WTC11 (cell line): Measurements from ENCODE around the gene NOSTRIN. TPM values are rescaled to one million over a fixed set of nuclear protein-coding genes. Genes with fewer than 3 reads are reported as not detected.

Source experiments
- ATAC-seq: fragments of 200-7000 bp; cut with Tn5 transposase; 2 replicates; pipeline ENCODE4 v1.10.0; 2021; ENCODE audit warnings: mild to moderate bottlenecking, moderate library complexity
- CTCF ChIA-PET: fragments of 300-600 bp; sonication (Branson Sonifier 250); formaldehyde crosslinking; loops from one replicate; lab custom pipeline; 2021; ENCODE audit warnings: antibody characterized with exemption; lab: Charles Lee
- POLR2A ChIA-PET: fragments of 350-600 bp; sonication (Branson Sonifier 250); formaldehyde crosslinking; loops from one replicate; lab custom pipeline; 2021; ENCODE audit warnings: antibody characterized with exemption; lab: Charles Lee
- DNase-seq: peaks from one replicate; pipeline ENCODE4 v3.0.0; 2021; ENCODE audit warnings: low spot score
- H3K27ac Mint-ChIP-seq: 2 replicates; pipeline ENCODE4 v1.8.0; 2021; ENCODE audit warnings: mixed read lengths
- H3K27me3 Mint-ChIP-seq: 2 replicates; pipeline ENCODE4 v1.8.0; 2021; ENCODE audit warnings: low read depth, mild to moderate bottlenecking, moderate library complexity, mixed read lengths
- H3K36me3 Mint-ChIP-seq: 2 replicates; pipeline ENCODE4 v1.8.0; 2021; ENCODE audit warnings: mixed read lengths
- H3K4me1 Mint-ChIP-seq: 2 replicates; pipeline ENCODE4 v1.8.0; 2022; ENCODE audit warnings: mixed read lengths
- H3K4me3 Mint-ChIP-seq: 2 replicates; pipeline ENCODE4 v1.8.0; 2021; ENCODE audit warnings: mild to moderate bottlenecking, moderate library complexity, mixed read lengths
- H3K9me3 Mint-ChIP-seq: 2 replicates; pipeline ENCODE4 v1.8.0; 2021; ENCODE audit warnings: mixed read lengths
- EMX1 ChIP-seq: fragments of 250-450 bp; sonication (Bioruptor Pico); IDR thresholded peaks from 2 replicates; pipeline ENCODE4 v1.8.0; 2021; ENCODE audit warnings: mild to moderate bottlenecking
- ESRRA ChIP-seq: sonication (generic); formaldehyde crosslinking; IDR thresholded peaks from 2 replicates; pipeline ENCODE4 v1.8.1; 2022; ENCODE audit warnings: mild to moderate bottlenecking, missing genetic modification reagents, borderline replicate concordance
- FOXK1 ChIP-seq: sonication (generic); formaldehyde crosslinking; IDR thresholded peaks from 2 replicates; pipeline ENCODE4 v1.8.0; 2022; ENCODE audit warnings: mild to moderate bottlenecking, moderate library complexity, missing genetic modification reagents
- FOXP1 ChIP-seq: sonication (generic); formaldehyde crosslinking; IDR thresholded peaks from 2 replicates; pipeline ENCODE4 v1.8.0; 2022; ENCODE audit warnings: missing genetic modification reagents, mild to moderate bottlenecking, moderate library complexity, borderline replicate concordance
- OVOL2 ChIP-seq: fragments of 250-450 bp; sonication (Bioruptor Pico); IDR thresholded peaks from 2 replicates; pipeline ENCODE4 v1.9.0; 2021; ENCODE audit warnings: mild to moderate bottlenecking, borderline replicate concordance
- SMAD3 ChIP-seq: sonication (generic); formaldehyde crosslinking; IDR thresholded peaks from 2 replicates; pipeline ENCODE4 v1.8.0; 2022; ENCODE audit warnings: missing genetic modification reagents, mild to moderate bottlenecking, borderline replicate concordance
- TCF7 ChIP-seq: sonication (generic); formaldehyde crosslinking; IDR thresholded peaks from 2 replicates; pipeline ENCODE4 v1.8.0; 2022; ENCODE audit warnings: mild to moderate bottlenecking, low read depth, missing genetic modification reagents, moderate library complexity
- ZNF423 ChIP-seq: fragments of 250-450 bp; sonication (Bioruptor Pico); IDR thresholded peaks from 2 replicates; pipeline ENCODE4 v2.1.2; 2022; ENCODE audit warnings: mild to moderate bottlenecking, moderate library complexity
- ZNF671 ChIP-seq: fragments of 250-450 bp; sonication (Bioruptor Pico); IDR thresholded peaks from 2 replicates; pipeline ENCODE4 v1.8.0; 2021; ENCODE audit warnings: mild to moderate bottlenecking
- total RNA-seq: library from RNA; stranded (reverse); gene quantifications from 3 replicates; pipeline ENCODE4 v1.2.3, GENCODE V29; 2021
- TF ChIP-seq, protein P1 (sequence below): sonication (generic); formaldehyde crosslinking; IDR thresholded peaks from 2 replicates; pipeline ENCODE4 v1.8.1; 2022; ENCODE audit warnings: low read depth, mild to moderate bottlenecking, moderate library complexity, missing genetic modification reagents, borderline replicate concordance
- TF ChIP-seq, protein P2 (sequence below): sonication (generic); formaldehyde crosslinking; IDR thresholded peaks from 2 replicates; pipeline ENCODE4 v1.8.1; 2022; ENCODE audit warnings: missing genetic modification reagents, borderline replicate concordance
- TF ChIP-seq, protein P3 (sequence below): sonication (generic); formaldehyde crosslinking; IDR thresholded peaks from 2 replicates; pipeline ENCODE4 v1.8.0; 2023; ENCODE audit warnings: missing genetic modification reagents, mild to moderate bottlenecking, borderline replicate concordance
- TF ChIP-seq, protein P4 (sequence below): sonication (generic); formaldehyde crosslinking; conservative IDR thresholded peaks from 2 replicates; pipeline ENCODE4 v1.8.1; 2022; ENCODE audit warnings: mild to moderate bottlenecking, missing genetic modification reagents
- TF ChIP-seq, protein P5 (sequence below): sonication (generic); formaldehyde crosslinking; IDR thresholded peaks from 2 replicates; pipeline ENCODE4 v1.8.1; 2023; ENCODE audit warnings: mild to moderate bottlenecking, moderate library complexity, missing genetic modification reagents

NOSTRIN gene
- total RNA-seq, 1 experiment from 2014 or later = 0.22 TPM

DNA sequence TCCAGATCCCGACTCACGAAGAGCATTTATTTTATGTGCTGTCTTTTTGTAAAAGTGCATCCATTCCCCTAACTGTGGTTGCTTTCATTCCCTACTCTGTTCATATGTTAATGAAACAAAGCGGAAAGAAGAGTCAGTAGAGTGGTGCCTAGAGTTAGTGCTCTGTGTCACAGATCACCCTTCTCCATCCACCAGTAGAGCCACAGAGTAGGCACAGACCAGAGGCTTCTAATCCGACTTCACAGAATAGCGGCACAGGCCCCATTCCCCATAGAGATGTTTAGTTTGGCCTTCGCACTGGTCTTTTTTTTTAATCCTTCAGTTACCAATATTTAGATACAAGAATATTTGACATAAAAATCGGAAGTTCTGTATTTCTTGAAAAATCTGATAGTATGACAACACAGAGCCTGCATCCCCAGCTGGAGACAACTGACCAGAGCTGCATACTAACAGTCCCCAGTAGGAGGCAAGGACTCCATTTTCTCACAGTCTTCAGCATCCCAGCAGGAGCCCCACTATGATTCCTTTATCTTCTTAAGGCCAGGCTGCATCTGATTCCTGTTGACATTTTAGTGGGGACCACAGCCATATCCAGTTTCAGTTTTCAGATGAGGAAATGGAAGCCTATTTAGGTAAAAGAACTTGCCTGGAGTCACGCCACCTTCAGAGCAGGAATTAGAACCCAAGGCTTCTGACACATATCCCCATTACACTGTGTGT is 105.7 kb downstream of the NOSTRIN start:
- H3K36me3 Mint-ChIP-seq = no peaks in the 10 kb centered on the region
- ATAC-seq (peak; percentile 70), DNase-seq (no peak)
- no peak overlapping the region for H3K4me3 Mint-ChIP-seq
- CTCF ChIA-PET = no interaction called here
- H3K27me3 Mint-ChIP-seq = peaks cover 9% of the 10 kb centered on the region; the same call in 1 of the 2 replicates
- peak overlapping the region; percentile 21 for H3K27ac Mint-ChIP-seq
- H3K4me1 Mint-ChIP-seq = peaks cover 64% of the 10 kb centered on the region
- POLR2A ChIA-PET = no interaction called here
- no peak for TF ChIP-seq TCF7 (CRISPR knock-in tag)
- TF ChIP-seq, protein P1, sequence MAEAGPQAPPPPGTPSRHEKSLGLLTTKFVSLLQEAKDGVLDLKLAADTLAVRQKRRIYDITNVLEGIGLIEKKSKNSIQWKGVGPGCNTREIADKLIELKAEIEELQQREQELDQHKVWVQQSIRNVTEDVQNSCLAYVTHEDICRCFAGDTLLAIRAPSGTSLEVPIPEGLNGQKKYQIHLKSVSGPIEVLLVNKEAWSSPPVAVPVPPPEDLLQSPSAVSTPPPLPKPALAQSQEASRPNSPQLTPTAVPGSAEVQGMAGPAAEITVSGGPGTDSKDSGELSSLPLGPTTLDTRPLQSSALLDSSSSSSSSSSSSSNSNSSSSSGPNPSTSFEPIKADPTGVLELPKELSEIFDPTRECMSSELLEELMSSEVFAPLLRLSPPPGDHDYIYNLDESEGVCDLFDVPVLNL = no peak
- peak; percentile 74 for TF ChIP-seq ZNF423 (CRISPR knock-in tag)
- TF ChIP-seq, protein P2, sequence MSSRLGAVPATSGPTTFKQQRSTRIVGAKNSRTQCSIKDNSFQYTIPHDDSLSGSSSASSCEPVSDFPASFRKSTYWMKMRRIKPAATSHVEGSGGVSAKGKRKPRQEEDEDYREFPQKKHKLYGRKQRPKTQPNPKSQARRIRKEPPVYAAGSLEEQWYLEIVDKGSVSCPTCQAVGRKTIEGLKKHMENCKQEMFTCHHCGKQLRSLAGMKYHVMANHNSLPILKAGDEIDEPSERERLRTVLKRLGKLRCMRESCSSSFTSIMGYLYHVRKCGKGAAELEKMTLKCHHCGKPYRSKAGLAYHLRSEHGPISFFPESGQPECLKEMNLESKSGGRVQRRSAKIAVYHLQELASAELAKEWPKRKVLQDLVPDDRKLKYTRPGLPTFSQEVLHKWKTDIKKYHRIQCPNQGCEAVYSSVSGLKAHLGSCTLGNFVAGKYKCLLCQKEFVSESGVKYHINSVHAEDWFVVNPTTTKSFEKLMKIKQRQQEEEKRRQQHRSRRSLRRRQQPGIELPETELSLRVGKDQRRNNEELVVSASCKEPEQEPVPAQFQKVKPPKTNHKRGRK (CRISPR knock-in tag) = no peak
- H3K9me3 Mint-ChIP-seq = no peaks in the 10 kb centered on the region

DNA sequence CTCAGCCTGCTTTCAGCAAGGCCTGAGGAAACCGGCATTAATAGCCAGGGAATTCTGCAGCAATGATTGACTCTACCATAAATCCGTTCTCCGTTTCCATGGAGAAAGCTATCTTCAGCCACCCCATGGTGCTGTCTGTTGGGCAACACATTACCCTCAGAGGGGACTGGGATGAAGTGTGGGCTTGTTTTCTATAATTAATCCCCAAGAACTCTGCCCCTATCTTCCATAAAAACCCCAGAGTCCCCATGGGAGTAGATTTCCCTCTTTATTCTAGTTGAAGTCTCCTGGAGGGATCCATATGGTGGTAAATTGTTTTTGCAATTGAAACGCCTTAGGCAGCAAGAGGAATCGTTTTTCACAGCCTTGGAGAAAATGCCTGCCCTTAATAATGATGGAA is 107.9 kb downstream of the NOSTRIN start:
- no peak for ATAC-seq

More for the DNA sequence above, 107.9 kb downstream of the NOSTRIN start:
- peaks cover 2% of the 10 kb centered on the region for H3K36me3 Mint-ChIP-seq
- DNase-seq = no peak
- peaks cover 12% of the 10 kb centered on the region; the same call in 1 of the 2 replicates for H3K27me3 Mint-ChIP-seq
- CTCF ChIA-PET = no interaction called here
- TF ChIP-seq OVOL2 (CRISPR knock-in tag) = no peak
- TF ChIP-seq, protein P3, sequence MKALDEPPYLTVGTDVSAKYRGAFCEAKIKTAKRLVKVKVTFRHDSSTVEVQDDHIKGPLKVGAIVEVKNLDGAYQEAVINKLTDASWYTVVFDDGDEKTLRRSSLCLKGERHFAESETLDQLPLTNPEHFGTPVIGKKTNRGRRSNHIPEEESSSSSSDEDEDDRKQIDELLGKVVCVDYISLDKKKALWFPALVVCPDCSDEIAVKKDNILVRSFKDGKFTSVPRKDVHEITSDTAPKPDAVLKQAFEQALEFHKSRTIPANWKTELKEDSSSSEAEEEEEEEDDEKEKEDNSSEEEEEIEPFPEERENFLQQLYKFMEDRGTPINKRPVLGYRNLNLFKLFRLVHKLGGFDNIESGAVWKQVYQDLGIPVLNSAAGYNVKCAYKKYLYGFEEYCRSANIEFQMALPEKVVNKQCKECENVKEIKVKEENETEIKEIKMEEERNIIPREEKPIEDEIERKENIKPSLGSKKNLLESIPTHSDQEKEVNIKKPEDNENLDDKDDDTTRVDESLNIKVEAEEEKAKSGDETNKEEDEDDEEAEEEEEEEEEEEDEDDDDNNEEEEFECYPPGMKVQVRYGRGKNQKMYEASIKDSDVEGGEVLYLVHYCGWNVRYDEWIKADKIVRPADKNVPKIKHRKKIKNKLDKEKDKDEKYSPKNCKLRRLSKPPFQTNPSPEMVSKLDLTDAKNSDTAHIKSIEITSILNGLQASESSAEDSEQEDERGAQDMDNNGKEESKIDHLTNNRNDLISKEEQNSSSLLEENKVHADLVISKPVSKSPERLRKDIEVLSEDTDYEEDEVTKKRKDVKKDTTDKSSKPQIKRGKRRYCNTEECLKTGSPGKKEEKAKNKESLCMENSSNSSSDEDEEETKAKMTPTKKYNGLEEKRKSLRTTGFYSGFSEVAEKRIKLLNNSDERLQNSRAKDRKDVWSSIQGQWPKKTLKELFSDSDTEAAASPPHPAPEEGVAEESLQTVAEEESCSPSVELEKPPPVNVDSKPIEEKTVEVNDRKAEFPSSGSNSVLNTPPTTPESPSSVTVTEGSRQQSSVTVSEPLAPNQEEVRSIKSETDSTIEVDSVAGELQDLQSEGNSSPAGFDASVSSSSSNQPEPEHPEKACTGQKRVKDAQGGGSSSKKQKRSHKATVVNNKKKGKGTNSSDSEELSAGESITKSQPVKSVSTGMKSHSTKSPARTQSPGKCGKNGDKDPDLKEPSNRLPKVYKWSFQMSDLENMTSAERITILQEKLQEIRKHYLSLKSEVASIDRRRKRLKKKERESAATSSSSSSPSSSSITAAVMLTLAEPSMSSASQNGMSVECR = no peak
- TF ChIP-seq ESRRA = no peak
- no peak for TF ChIP-seq EMX1 (CRISPR knock-in tag)
- TF ChIP-seq SMAD3 (CRISPR knock-in tag) = no peak
- TF ChIP-seq, protein P4, sequence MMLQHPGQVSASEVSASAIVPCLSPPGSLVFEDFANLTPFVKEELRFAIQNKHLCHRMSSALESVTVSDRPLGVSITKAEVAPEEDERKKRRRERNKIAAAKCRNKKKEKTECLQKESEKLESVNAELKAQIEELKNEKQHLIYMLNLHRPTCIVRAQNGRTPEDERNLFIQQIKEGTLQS (CRISPR knock-in tag) = no peak
- TF ChIP-seq FOXP1 = no peak
- TF ChIP-seq ZNF671 (CRISPR knock-in tag) = no peak
- no peak for TF ChIP-seq FOXK1
- TF ChIP-seq, protein P5, sequence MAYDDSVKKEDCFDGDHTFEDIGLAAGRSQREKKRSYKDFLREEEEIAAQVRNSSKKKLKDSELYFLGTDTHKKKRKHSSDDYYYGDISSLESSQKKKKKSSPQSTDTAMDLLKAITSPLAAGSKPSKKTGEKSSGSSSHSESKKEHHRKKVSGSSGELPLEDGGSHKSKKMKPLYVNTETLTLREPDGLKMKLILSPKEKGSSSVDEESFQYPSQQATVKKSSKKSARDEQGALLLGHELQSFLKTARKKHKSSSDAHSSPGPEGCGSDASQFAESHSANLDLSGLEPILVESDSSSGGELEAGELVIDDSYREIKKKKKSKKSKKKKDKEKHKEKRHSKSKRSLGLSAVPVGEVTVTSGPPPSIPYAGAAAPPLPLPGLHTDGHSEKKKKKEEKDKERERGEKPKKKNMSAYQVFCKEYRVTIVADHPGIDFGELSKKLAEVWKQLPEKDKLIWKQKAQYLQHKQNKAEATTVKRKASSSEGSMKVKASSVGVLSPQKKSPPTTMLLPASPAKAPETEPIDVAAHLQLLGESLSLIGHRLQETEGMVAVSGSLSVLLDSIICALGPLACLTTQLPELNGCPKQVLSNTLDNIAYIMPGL (CRISPR knock-in tag) = no peak
- TF ChIP-seq, all 79 proteins: peak for 0
- H3K4me1 Mint-ChIP-seq = peaks cover 73% of the 10 kb centered on the region
- peaks cover 6% of the 10 kb centered on the region for H3K9me3 Mint-ChIP-seq
- H3K4me3 Mint-ChIP-seq = no peak overlapping the region
- no peak overlapping the region; the same call in 1 of the 2 replicates for H3K27ac Mint-ChIP-seq
- POLR2A ChIA-PET = interaction anchor here (0.6 kb wide), 1 partner anchor 954 kb away, joined by 6 read pairs; no protein-coding TSS in a partner anchor
